ENCODE results near the gene NAV3.

NAV3 gene

GRCh38 chr12:77938301-77938700 is 107.6 kb downstream of the NAV3 start:
- no peak for DNase-seq

GRCh38 chr12:77940011-77940423 is 109.3 kb downstream of the NAV3 start:
- DNase-seq, result no peak

- no peak for DNase-seq
Measured at GRCh38 chr12:77940567-77940966, 109.9 kb downstream of the NAV3 start.

- DNase-seq, result no peak
Measured at GRCh38 chr12:77941401-77941800, 110.7 kb downstream of the NAV3 start.

- DNase-seq, result no peak
Measured at GRCh38 chr12:77943466-77943865, 112.8 kb downstream of the NAV3 start.

- DNase-seq, result no peak
Measured at GRCh38 chr12:77946541-77947061, 115.9 kb downstream of the NAV3 start.

GRCh38 chr12:77947330-77947729 is 116.6 kb downstream of the NAV3 start:
- DNase-seq, result no peak

- no peak for DNase-seq
Measured at GRCh38 chr12:77947746-77948145, 117.1 kb downstream of the NAV3 start.

- no peak for DNase-seq
Measured at GRCh38 chr12:77949943-77950342, 119.2 kb downstream of the NAV3 start.

GRCh38 chr12:77953528-77954205 is 123.0 kb downstream of the NAV3 start:
- DNase-seq, result no peak

GRCh38 chr12:77954206-77954555 is 123.5 kb downstream of the NAV3 start:
- DNase-seq, result no peak

- no peak for DNase-seq
Measured at GRCh38 chr12:77957062-77957461, 126.4 kb downstream of the NAV3 start.

GRCh38 chr12:77963576-77964178 is 133.0 kb downstream of the NAV3 start:
- DNase-seq, result no peak

GRCh38 chr12:77965790-77966189 is 135.1 kb downstream of the NAV3 start:
- DNase-seq, result no peak

GRCh38 chr12:77968021-77968420 is 137.3 kb downstream of the NAV3 start:
- no peak for DNase-seq

GRCh38 chr12:77968571-77968970 is 137.9 kb downstream of the NAV3 start:
- no peak for DNase-seq

GRCh38 chr12:77973579-77973978 is 142.9 kb downstream of the NAV3 start:
- DNase-seq, result no peak

GRCh38 chr12:77974645-77975044 is 144.0 kb downstream of the NAV3 start:
- DNase-seq, result no peak

- no peak for DNase-seq
Measured at GRCh38 chr12:77979597-77980250, 149.0 kb downstream of the NAV3 start.

GRCh38 chr12:77980782-77981181 is 150.1 kb downstream of the NAV3 start:
- no peak for DNase-seq

- no peak for DNase-seq
Measured at GRCh38 chr12:77983859-77984258, 153.2 kb downstream of the NAV3 start.

- DNase-seq, result no peak
Measured at GRCh38 chr12:77992760-77993159, 162.1 kb downstream of the NAV3 start.

- no peak for DNase-seq
Measured at GRCh38 chr12:77993658-77994057, 163.0 kb downstream of the NAV3 start.
